Activated naive CD8-positive, alpha-beta T cell (primary cell): ENCODE measurements around the gene LZTS3.
A peak's percentile ranks its signal among the peaks of the same experiment; 100 is the strongest.
"Not testable (repeated sequence)": the region's sequence is repeated elsewhere in the genome, so short reads cannot be mapped to it uniquely, and the experiment has no call there.

Experiments
- H3K27ac Mint-ChIP-seq: one replicate; pipeline ENCODE4 v1.8.0; 2021; ENCODE audit warnings: mixed read lengths
- H3K27me3 Mint-ChIP-seq: one replicate; pipeline ENCODE4 v1.8.0; 2021; ENCODE audit warnings: mixed read lengths
- H3K36me3 Mint-ChIP-seq: one replicate; pipeline ENCODE4 v1.8.0; 2021; ENCODE audit warnings: mixed read lengths
- H3K4me1 Mint-ChIP-seq: one replicate; pipeline ENCODE4 v1.8.0; 2021; ENCODE audit warnings: low read depth, mixed read lengths
- H3K4me3 Mint-ChIP-seq: one replicate; pipeline ENCODE4 v1.8.0; 2021; ENCODE audit warnings: mild to moderate bottlenecking, mixed read lengths
- H3K9me3 Mint-ChIP-seq: one replicate; pipeline ENCODE4 v1.8.0; 2021; ENCODE audit warnings: low read depth, mixed read lengths

LZTS3 gene

DNA sequence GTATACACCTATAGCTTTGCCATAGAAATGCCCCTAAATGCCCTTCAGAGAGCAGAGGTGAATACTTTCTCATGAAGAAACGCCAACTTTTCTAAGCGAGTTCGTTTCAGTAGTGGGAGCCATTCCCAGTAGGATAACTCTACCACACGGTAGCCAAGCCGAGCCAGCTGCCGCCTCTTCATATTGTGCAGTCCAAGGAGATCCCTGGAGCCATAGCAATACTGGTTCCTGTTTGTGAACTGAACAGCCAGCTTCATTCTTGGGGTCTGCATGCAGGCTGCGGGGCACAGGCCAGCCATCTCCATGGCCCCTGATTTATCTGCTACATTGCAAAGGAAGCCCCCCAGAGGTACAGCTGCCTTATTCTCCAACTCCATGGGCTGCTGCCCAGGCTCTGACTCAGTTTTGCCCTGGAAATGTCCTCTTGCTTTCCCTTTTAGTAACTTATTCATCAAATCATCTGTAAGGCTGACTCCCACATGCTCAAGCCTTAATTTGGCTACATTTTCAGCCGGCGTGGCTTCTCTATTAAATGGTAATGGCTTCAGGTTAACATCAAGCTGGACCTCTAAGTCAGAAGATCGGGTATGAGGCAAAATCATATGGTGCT lies 26.5 kb downstream of the LZTS3 start:
- Mint-ChIP-seq H3K27ac (no peak overlapping the region), H3K36me3 (peaks cover 7% of the 10 kb centered on the region), H3K4me3 (no peak overlapping the region), H3K27me3 (no peaks in the 10 kb centered on the region), H3K9me3 (no peaks in the 10 kb centered on the region), H3K4me1 (peaks cover 38% of the 10 kb centered on the region)

DNA sequence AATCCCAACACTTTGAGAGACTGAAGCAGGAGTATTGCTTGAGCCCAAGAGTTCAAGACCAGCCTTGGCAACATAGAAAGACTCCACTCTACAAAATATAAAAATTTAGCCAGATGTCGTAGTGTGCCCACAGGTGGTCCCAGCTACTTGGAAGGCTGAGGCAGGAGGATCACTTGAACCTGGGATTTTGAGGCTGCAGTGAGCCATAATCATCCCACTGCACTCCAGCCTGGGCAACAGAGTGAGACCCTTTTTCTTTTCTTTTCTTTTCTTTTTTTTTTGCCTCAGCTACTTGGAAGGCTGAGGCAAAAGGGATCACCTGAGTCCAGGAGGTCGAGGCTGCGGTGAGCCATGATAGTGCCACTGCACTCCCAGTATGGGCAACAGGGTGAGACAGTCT lies 31.6 kb downstream of the LZTS3 start:
- Mint-ChIP-seq H3K4me3 (no peak overlapping the region), H3K27ac (no peak overlapping the region), H3K9me3 (no peaks in the 10 kb centered on the region), H3K27me3 (no peaks in the 10 kb centered on the region), H3K36me3 (peaks cover 5% of the 10 kb centered on the region), H3K4me1 (peaks cover 17% of the 10 kb centered on the region)

DNA sequence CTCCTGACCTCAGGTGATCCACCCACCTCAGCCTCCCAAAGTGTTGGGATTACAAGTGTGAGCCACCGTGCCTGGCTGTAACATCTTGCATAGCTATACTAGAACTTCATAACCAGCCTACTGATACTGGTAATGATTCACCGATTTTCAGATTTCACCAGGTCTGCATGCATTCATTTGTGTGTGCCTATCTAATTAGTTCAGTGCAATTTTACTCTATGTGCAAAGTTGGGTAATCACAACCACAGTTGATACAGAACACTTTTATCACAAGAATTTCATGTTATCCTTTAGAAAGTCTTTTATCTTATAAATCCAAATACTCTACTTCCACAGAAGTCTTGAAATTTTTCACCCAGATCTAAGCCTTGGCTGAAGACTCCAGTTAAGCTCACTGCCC lies 35.9 kb downstream of the LZTS3 start:
- H3K27me3 Mint-ChIP-seq: no peaks in the 10 kb centered on the region
- no peak overlapping the region for H3K4me3 Mint-ChIP-seq
- H3K4me1 Mint-ChIP-seq: peaks cover 17% of the 10 kb centered on the region
- no peaks in the 10 kb centered on the region for H3K9me3 Mint-ChIP-seq
- H3K27ac Mint-ChIP-seq: no peak overlapping the region
- no peaks in the 10 kb centered on the region for H3K36me3 Mint-ChIP-seq

DNA sequence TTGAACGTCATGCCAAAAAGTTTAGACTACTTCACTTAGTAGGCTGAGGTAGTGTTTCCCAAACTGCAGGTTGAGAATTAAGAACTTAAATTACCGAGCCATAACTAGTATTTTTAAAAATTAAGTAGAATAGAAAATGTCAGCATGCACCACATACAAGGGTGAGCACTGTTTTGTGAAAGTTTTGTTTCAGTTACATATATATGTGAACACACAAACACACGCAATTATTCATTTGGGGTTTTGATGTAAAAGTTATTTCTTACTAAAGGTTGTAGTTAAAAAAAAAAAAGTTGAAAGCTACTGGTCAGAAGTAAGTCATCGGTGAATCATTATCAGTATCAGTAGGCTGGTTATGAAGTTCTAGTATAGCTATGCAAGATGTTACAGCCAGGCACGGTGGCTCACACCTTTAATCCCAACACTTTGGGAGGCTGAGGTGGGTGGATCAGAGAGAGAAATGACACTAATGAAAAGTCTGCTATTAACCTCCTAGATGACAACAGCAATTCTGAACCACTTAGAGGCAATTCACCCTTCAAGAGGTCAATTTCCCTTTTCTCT lies 37.8 kb downstream of the LZTS3 start:
- H3K36me3 Mint-ChIP-seq: no peaks in the 10 kb centered on the region
- H3K4me3 Mint-ChIP-seq: no peak overlapping the region
- H3K9me3 Mint-ChIP-seq: no peaks in the 10 kb centered on the region
- no peaks in the 10 kb centered on the region for H3K27me3 Mint-ChIP-seq
- H3K27ac Mint-ChIP-seq: peak overlapping the region; percentile 29
- peaks cover 15% of the 10 kb centered on the region for H3K4me1 Mint-ChIP-seq

DNA sequence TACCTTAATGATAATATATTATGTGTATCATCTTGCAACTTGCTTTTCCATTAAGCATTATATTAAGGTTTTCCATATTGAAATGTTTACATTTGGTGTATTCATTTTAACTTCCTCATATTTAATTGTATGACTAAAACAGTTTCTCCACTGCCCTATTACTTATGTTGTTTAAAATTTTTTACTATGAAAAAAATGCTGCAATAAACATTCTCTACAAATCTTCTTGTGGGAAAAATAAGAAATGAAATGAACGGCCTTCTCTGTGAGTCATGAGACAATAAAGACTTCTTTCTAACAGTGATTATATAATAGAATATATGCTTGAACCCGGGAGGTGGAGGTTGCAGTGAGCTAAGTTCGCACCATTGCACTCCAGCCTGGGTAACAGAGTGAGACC lies 39.2 kb downstream of the LZTS3 start:
- no peak overlapping the region for H3K27ac Mint-ChIP-seq
- peaks cover 12% of the 10 kb centered on the region for H3K4me1 Mint-ChIP-seq
- H3K4me3 Mint-ChIP-seq: no peak overlapping the region
- no peaks in the 10 kb centered on the region for H3K27me3 Mint-ChIP-seq
- no peaks in the 10 kb centered on the region for H3K36me3 Mint-ChIP-seq
- H3K9me3 Mint-ChIP-seq: no peaks in the 10 kb centered on the region

DNA sequence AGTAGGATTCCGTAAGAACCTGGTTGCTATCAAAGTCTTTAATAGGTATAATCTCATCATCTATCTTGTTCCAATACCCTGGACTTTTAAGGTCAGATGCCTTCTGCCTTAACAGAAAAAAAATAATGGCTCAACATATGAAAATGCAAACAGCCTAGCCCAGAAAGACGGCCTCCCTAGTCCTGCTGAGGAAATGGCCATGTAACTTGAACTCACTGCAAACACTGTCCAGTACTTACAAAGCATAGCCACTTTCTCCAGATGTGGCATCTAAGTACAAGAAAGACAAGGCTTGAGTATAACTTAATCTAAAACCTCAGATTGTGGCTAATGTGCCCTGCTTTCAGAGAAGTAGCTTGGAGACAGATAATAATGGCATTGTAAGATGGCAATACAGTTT lies 40.2 kb downstream of the LZTS3 start:
- no peaks in the 10 kb centered on the region for H3K27me3 Mint-ChIP-seq
- no peak overlapping the region for H3K4me3 Mint-ChIP-seq
- H3K9me3 Mint-ChIP-seq: no peaks in the 10 kb centered on the region
- no peak overlapping the region for H3K27ac Mint-ChIP-seq
- peaks cover 13% of the 10 kb centered on the region for H3K4me1 Mint-ChIP-seq
- no peaks in the 10 kb centered on the region for H3K36me3 Mint-ChIP-seq

DNA sequence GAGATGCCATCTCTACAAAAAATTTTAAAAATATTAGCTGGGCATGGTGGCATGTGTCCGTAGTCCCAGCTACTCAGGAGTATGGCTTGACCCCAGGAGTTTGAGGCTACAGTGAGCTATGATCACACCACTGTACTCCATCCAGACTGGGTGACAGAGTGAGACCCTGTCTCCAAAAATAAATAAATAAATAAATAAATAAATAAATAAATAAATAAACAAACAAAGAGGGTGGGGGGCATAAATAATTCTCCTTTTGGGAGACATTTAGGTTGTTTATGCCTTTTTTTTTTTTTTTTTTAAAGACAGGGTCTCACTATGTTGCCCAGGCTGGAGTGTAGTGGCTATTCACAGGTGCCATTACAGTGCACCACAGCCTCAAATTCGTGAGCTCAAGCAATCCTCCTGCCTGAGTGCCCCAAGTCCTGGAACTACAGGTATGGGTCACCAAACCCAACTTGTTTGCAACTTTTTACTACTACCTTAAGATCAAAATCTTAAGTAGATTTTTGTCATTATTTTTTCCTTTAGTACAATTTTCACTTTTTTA lies 43.2 kb downstream of the LZTS3 start:
- Mint-ChIP-seq H3K27me3 (no peaks in the 10 kb centered on the region), H3K36me3 (no peaks in the 10 kb centered on the region), H3K4me1 (peaks cover 6% of the 10 kb centered on the region), H3K9me3 (no peaks in the 10 kb centered on the region), H3K4me3 (no peak overlapping the region), H3K27ac (no peak overlapping the region)

DNA sequence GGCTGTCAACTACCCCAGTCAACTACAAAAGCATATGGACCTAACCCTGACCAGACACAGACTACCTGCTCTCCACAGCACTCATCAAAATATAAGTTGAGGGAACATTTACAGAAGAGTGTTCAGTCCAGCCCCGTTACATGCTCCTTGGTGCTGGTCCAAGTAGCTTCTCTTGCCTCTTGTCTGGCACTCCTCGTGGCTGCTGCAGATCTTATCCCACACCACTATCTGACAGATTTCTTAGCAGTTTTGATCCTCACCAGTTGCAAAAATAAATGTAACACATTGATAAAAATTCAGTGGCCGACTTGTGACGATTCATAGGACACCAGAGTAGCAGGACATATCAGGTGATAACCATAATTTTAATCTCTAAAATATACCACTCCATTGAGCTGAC lies 44.3 kb downstream of the LZTS3 start:
- peak overlapping the region; percentile 58 for H3K27ac Mint-ChIP-seq
- H3K4me3 Mint-ChIP-seq: no peak overlapping the region
- no peaks in the 10 kb centered on the region for H3K27me3 Mint-ChIP-seq
- H3K36me3 Mint-ChIP-seq: no peaks in the 10 kb centered on the region
- no peaks in the 10 kb centered on the region for H3K9me3 Mint-ChIP-seq
- H3K4me1 Mint-ChIP-seq: peaks cover 4% of the 10 kb centered on the region

DNA sequence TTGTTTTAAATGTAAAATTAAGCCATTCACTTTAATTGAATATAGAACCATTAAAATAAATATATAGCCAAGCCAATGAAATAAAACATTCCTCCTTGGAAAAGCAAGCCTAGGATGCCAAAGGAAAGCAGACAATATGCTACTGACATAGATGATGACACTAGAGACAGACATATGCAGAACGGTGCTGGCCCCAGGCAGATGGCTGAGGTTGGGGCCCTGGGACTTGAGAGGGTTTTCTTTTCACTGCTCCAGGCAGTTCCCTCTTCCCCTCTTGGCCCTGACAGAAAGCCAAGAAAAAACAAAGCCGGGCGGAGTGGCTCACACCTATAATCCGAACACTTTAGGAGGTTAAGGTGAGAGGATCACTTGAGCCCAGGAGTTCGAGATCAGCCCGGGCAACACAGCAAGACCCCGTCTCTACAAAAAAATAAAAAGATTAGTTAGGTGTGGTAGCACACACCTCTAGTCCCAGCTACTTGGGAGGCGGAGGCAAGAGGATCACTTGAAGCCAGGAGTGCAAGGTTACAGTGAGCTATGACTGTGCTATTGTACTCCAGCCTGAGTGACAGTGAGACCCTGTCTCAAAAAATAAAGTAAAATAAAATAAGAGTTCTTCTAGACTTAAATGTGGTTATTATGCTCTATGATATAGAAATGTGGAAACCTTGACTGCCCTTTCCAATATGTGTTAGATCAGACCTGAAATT lies 44.9 kb downstream of the LZTS3 start:
- peaks cover 8% of the 10 kb centered on the region for H3K4me1 Mint-ChIP-seq
- no peak overlapping the region for H3K4me3 Mint-ChIP-seq
- H3K9me3 Mint-ChIP-seq: no peaks in the 10 kb centered on the region
- H3K27ac Mint-ChIP-seq: peak overlapping the region; percentile 58
- H3K27me3 Mint-ChIP-seq: no peaks in the 10 kb centered on the region
- peaks cover 1% of the 10 kb centered on the region for H3K36me3 Mint-ChIP-seq

DNA sequence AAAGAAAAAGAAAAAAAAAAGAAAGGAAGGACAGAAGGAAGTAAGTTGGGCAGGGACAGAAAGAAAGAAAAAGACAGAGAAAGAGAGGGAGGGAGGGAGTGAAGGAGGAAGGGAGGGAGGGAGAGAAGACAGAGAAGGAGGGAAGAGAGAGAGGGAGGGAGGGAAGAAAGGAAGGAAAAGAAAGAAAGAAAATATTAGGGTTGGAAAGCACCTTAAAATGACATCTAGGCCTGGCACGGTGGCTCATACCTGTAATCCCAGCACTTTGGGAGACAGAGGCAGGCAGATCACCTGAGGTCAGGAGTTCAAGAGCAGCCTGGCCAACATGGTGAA lies 46.9 kb downstream of the LZTS3 start:
- Mint-ChIP-seq H3K27me3 (no peaks in the 10 kb centered on the region), H3K4me3 (no peak overlapping the region), H3K4me1 (peaks cover 27% of the 10 kb centered on the region), H3K9me3 (no peaks in the 10 kb centered on the region), H3K36me3 (peaks cover 6% of the 10 kb centered on the region), H3K27ac (no peak overlapping the region)

DNA sequence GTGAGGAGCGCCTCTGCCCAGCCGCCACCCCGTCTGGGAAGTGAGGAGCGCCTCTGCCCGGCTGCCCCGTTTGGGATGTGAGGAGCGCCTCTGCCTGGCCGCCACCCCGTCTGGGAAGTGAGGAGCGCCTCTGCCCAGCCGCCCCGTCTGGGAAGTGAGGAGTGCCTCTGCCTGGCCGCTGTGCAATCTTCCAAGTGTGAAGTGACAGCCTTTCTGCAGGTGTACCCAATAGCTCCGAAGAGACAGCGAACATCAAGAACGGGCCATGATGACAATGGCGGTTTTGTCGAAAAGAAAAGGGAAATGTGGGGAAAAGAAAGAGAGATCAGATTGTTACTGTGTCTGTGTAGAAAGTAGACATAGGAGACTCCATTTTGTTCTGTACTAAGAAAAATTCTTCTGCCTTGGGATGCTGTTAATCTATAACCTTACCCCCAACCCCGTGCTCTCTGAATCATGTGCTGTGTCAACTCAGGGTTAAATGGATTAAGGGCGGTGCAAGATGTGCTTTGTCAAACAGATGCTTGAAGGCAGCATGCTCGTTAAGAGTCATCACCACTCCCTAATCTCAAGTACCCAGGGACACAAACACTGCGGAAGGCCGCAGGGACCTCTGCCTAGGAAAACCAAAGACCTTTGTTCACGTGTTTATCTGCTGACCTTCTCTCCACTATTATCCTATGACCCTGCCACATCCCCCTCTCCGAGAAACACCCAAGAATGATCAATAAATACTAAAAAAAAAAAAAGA lies 47.4 kb downstream of the LZTS3 start:
- not testable (repeated sequence) for H3K27me3 Mint-ChIP-seq, H3K9me3 Mint-ChIP-seq, H3K27ac Mint-ChIP-seq, H3K4me3 Mint-ChIP-seq, H3K36me3 Mint-ChIP-seq
- H3K4me1 Mint-ChIP-seq: peaks cover 32% of the 10 kb centered on the region

DNA sequence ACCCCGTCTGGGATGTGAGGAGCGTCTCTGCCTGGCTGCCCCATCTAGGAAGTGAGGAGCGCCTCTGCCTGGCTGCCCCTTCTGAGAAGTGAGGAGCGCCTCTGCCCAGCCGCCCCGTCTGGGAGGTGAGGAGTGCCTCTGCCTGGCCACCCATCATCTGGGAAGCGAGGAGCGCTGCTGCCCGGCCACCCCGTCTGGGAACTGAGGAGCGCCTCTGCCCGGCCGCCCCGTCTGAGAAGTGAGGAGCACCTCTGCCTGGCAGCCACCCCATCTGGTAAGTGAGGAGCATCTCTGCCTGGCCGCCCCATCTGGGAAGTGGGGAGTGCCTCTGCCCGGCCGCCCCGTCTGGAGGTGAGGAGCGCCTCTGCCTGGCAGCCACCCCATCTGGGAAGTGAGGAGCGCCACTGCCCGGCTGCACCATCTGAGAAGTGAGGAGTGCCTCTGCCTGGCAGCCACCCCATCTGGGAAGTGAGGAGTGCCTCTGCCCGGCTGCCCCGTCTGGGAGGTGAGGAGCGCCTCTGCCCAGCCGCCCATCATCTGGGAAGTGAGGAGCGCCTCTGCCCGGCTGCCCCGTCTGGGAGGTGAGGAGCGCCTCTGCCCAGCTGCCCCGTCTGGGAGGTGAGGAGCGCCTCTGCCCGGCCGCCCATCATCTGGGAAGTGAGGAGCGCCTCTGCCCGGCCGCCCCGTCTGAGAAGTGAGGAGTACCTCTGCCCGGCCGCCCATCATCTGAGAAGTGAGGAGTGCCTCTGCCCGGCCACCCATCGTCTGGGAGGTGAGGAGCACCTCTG lies 48.4 kb downstream of the LZTS3 start:
- not testable (repeated sequence) for H3K36me3 Mint-ChIP-seq, H3K27ac Mint-ChIP-seq, H3K27me3 Mint-ChIP-seq, H3K9me3 Mint-ChIP-seq, H3K4me3 Mint-ChIP-seq
- H3K4me1 Mint-ChIP-seq: peaks cover 38% of the 10 kb centered on the region

DNA sequence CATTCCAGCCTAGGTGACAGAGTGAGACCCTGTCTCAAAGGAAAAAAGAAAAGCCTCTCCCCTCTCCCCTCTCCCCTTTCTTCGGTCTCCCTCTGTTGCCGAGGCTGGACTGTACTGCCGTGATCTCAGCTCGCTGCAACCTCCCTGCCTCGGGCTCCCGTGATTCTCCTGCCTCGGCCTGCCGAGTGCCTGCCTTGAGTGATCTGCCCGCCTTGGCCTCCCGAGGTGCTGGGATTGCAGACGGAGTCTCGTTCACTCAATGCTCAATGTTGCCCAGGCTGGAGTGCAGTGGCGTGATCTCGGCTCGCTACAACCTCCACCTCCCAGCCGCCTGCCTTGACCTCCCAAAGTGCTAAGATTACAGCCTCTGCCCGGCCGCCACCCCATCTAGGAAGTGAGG lies 49.2 kb downstream of the LZTS3 start:
- peaks cover 42% of the 10 kb centered on the region for H3K4me1 Mint-ChIP-seq
- H3K27ac Mint-ChIP-seq, H3K9me3 Mint-ChIP-seq, H3K27me3 Mint-ChIP-seq, H3K36me3 Mint-ChIP-seq, H3K4me3 Mint-ChIP-seq: not testable (repeated sequence)

DNA sequence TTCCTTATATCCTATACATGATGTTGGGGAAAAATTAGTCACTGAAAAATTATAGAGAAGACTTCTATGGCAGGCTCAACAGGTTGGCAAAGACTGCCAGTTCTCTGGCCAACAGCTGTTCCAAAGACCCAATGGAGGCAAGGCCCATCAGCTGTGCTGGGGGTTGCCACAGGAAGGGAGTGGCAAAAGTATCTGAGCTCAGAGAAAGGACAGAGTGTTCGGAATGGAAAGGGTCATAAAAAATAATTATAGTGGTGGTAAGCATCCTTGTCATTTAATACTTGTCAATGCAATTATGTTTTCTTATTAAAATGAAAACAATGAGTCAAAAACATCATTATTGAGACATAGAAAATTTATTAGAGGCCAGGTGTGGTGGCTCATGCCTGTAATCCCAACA lies 49.8 kb downstream of the LZTS3 start:
- H3K4me1 Mint-ChIP-seq: peaks cover 42% of the 10 kb centered on the region
- peak overlapping the region; percentile 27 for H3K4me3 Mint-ChIP-seq
- no peaks in the 10 kb centered on the region for H3K27me3 Mint-ChIP-seq
- peaks cover 9% of the 10 kb centered on the region for H3K36me3 Mint-ChIP-seq
- H3K27ac Mint-ChIP-seq: peak overlapping the region; percentile 80
- H3K9me3 Mint-ChIP-seq: no peaks in the 10 kb centered on the region
